Measurements from ENCODE around the gene SNAP47. TPM values are rescaled to one million over a fixed set of nuclear protein-coding genes. Genes with fewer than 3 reads are reported as not detected.

The SNAP47 gene
- polyA plus RNA-seq, 1 of the 3 experiments (the other 2 are of a cell fraction), result 45.6 TPM

DNA sequence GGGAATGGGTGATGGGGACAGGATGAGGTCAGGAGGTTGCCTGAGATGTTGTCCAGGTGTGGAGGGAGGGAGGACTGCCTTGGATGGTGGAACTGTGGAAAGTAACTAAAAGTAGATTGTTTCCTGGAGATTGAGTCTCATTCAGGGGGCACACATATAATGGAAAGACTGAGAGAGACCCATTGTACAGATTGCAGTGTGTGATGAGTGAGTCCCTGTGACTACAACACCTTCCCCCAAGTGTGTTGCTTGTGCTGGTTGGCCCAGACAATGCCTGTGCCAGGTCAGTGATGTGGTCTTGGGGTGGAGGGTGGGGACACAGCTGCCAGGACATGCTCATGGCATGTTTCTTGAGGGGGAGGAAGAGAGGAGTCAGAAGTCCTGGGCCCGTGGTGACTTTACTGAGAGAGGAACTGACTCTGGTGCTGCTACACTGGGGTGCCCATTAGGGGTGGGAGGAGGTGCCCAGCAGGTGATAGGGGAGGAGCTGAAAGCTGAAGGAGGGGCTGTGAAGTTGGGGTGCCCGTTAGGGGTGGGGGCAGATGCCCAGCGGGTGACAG lies 5.2 kb downstream of the SNAP47 start:
- POLR2A ChIA-PET, result no interaction called here
- WGBS (ENCODE audit: low lambda C conversion rate), result 90% methylated on average over 3 of the region's 3 CpGs

GRCh38 chr1:227741166-227741870 lies 6.1 kb downstream of the SNAP47 start:
- Histone ChIP-seq H2AFZ (ENCODE audit: low read depth) (no peak overlapping the region), H3K4me3 (ENCODE audit: low read depth in 2 of 2, low read length in 1 of 2) (no peak overlapping the region), H3K27me3 (ENCODE audit: insufficient read depth) (no peaks in the 10 kb centered on the region), H3K9me2 (no peaks in the 10 kb centered on the region), H3K9me3 (no peaks in the 10 kb centered on the region), H3K27ac (ENCODE audit: low read depth in 2 of 2, low read length in 1 of 2) (no peak overlapping the region), H3K4me2 (no peak overlapping the region), H3K9ac (no peak overlapping the region), H3F3A (replicated peaks; ENCODE audit: insufficient read depth) (no peaks in the 10 kb centered on the region), H3K36me3 (replicated peaks in 1 of 2; ENCODE audit: control insufficient read depth in 1 of 2, insufficient read depth in 2 of 2, low read length in 1 of 2) (peaks cover 0 to 7% of the 10 kb centered on the region in 2 experiments), H4K20me1 (ENCODE audit: insufficient read depth) (peaks cover 38% of the 10 kb centered on the region), H3K79me2 (ENCODE audit: insufficient read depth) (peaks cover 78% of the 10 kb centered on the region), H3K4me1 (ENCODE audit: control insufficient read depth in 1 of 2, insufficient read depth in 2 of 2, low read depth in 1 of 2, low read length in 1 of 2) (peaks cover 0 to 2% of the 10 kb centered on the region in 2 experiments; a peak in 1 of 4 replicates)
- TF ChIP-seq NRF1 (IDR thresholded peaks at IDR 0.05; ENCODE audit: low read depth, low read length), result no peak
- no peak for TF ChIP-seq FOSL2 (IDR thresholded peaks at IDR 0.05; ENCODE audit: borderline replicate concordance, low read depth)
- TF ChIP-seq GABPA (IDR thresholded peaks at IDR 0.05; ENCODE audit: low read depth), result no peak
- TF ChIP-seq JUND (IDR thresholded peaks at IDR 0.05), result no peak
- TF ChIP-seq RCOR1 (IDR thresholded peaks at IDR 0.05; ENCODE audit: low read length), result no peak
- no peak for TF ChIP-seq TEAD4 (IDR thresholded peaks at IDR 0.05; ENCODE audit: borderline replicate concordance, insufficient read depth)
- no peak for TF ChIP-seq SMC3 (IDR thresholded peaks at IDR 0.05; ENCODE audit: low read depth, low read length)
- TF ChIP-seq CHD2 (IDR thresholded peaks at IDR 0.05; ENCODE audit: low read length, partially characterized antibody), result no peak
- TF ChIP-seq MEF2A (IDR thresholded peaks at IDR 0.05; ENCODE audit: borderline replicate concordance, low read depth), result no peak
- no peak for TF ChIP-seq GATA2 (CRISPR knock-in tag; IDR thresholded peaks at IDR 0.05)
- TF ChIP-seq RXRA (IDR thresholded peaks at IDR 0.05; ENCODE audit: borderline replicate concordance, low read depth), result no peak
- TF ChIP-seq ELF1 (IDR thresholded peaks at IDR 0.05), result no peak
- TF ChIP-seq USF2 (IDR thresholded peaks at IDR 0.05; ENCODE audit: borderline replicate concordance, low read depth, low read length), result no peak
- no peak for TF ChIP-seq RAD21 (IDR thresholded peaks at IDR 0.05; ENCODE audit: low read length)
- no peak for TF ChIP-seq FOXJ3 (CRISPR knock-in tag; IDR thresholded peaks at IDR 0.05)
- TF ChIP-seq, protein P1, sequence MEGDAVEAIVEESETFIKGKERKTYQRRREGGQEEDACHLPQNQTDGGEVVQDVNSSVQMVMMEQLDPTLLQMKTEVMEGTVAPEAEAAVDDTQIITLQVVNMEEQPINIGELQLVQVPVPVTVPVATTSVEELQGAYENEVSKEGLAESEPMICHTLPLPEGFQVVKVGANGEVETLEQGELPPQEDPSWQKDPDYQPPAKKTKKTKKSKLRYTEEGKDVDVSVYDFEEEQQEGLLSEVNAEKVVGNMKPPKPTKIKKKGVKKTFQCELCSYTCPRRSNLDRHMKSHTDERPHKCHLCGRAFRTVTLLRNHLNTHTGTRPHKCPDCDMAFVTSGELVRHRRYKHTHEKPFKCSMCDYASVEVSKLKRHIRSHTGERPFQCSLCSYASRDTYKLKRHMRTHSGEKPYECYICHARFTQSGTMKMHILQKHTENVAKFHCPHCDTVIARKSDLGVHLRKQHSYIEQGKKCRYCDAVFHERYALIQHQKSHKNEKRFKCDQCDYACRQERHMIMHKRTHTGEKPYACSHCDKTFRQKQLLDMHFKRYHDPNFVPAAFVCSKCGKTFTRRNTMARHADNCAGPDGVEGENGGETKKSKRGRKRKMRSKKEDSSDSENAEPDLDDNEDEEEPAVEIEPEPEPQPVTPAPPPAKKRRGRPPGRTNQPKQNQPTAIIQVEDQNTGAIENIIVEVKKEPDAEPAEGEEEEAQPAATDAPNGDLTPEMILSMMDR (IDR thresholded peaks at IDR 0.05), result no peak
- no peak for TF ChIP-seq TAF1 (IDR thresholded peaks at IDR 0.05; ENCODE audit: borderline replicate concordance, low read depth, low read length)
- no peak for DNase-seq
- 85% methylated on average over 17 of the region's 17 CpGs for WGBS (ENCODE audit: low lambda C conversion rate)
- ChIA-PET POLR2A (no interaction called here), CTCF (interaction anchor here (1.7 kb wide), 1 partner anchor 21 kb away, joined by 7 read pairs; no protein-coding TSS in a partner anchor)

More for the DNA sequence above, 5.2 kb downstream of the SNAP47 start:
- no peak for TF ChIP-seq RXRA (IDR thresholded peaks at IDR 0.05; ENCODE audit: borderline replicate concordance, low read depth)
- no peak for TF ChIP-seq USF2 (IDR thresholded peaks at IDR 0.05; ENCODE audit: borderline replicate concordance, low read depth, low read length)
- peaks cover 0 to 7% of the 10 kb centered on the region in 2 experiments; a peak in 1 of 4 replicates for H3K4me1 ChIP-seq (ENCODE audit: control insufficient read depth in 1 of 2, insufficient read depth in 2 of 2, low read depth in 1 of 2, low read length in 1 of 2)
- H3K36me3 ChIP-seq (replicated peaks in 1 of 2; ENCODE audit: control insufficient read depth in 1 of 2, insufficient read depth in 2 of 2, low read length in 1 of 2), result peaks cover 0 to 7% of the 10 kb centered on the region in 2 experiments
- CTCF ChIA-PET, result interaction anchor here (1.7 kb wide), 1 partner anchor 22 kb away, joined by 7 read pairs; no protein-coding TSS in a partner anchor
- H2AFZ ChIP-seq (ENCODE audit: low read depth), result no peak overlapping the region
- no peaks in the 10 kb centered on the region for H3K9me2 ChIP-seq
- H3K4me3 ChIP-seq (ENCODE audit: low read depth in 2 of 2, low read length in 1 of 2), result no peak overlapping the region
- no peak overlapping the region for H3K27ac ChIP-seq (ENCODE audit: low read depth in 2 of 2, low read length in 1 of 2)
- H3K9me3 ChIP-seq, result no peaks in the 10 kb centered on the region
- no peaks in the 10 kb centered on the region for H3F3A ChIP-seq (replicated peaks; ENCODE audit: insufficient read depth)
- H3K79me2 ChIP-seq (ENCODE audit: insufficient read depth), result peaks cover 87% of the 10 kb centered on the region
- no peak overlapping the region for H3K4me2 ChIP-seq
- peaks cover 36% of the 10 kb centered on the region for H4K20me1 ChIP-seq (ENCODE audit: insufficient read depth)
- H3K27me3 ChIP-seq (ENCODE audit: insufficient read depth), result no peaks in the 10 kb centered on the region
- H3K9ac ChIP-seq, result no peak overlapping the region
- DNase-seq, result no peak
